Prostate gland (tissue), 2 donors: ENCODE measurements around the gene VWA5B2. TPM values are rescaled to one million over a fixed set of nuclear protein-coding genes. Genes with fewer than 3 reads are reported as not detected.

ENCODE experiments used
- DNase-seq: peaks from one replicate; pipeline ENCODE4 v3.0.0-alpha.2; 2019; ENCODE audit warnings: low spot score
- H3K27ac ChIP-seq, 2 donors: fragments of 200-600 bp; sonication (generic); 2 replicates each; pipeline ENCODE4 v1.5.1; 2017 to 2019
- H3K27me3 ChIP-seq: fragments of 200-600 bp; sonication (generic); replicated peaks from 2 replicates; pipeline ENCODE4 v1.5.1; 2019; ENCODE audit not compliant: insufficient read depth
- H3K36me3 ChIP-seq, 2 donors: fragments of 200-600 bp; sonication (generic); 1 replicate in 1 of 2; 2 replicates in 1 of 2; pipeline versions ENCODE4 v1.5.1 to v1.8.1; 2017 to 2019
- H3K4me1 ChIP-seq: fragments of 200-600 bp; sonication (generic); replicated peaks from 2 replicates; pipeline ENCODE4 v1.5.1; 2019
- H3K4me3 ChIP-seq, 2 donors: fragments of 200-600 bp; sonication (generic); 2 replicates each; pipeline ENCODE4 v1.5.1; 2017 to 2019
- H3K9me3 ChIP-seq: fragments of 200-600 bp; sonication (generic); 2 replicates; pipeline ENCODE4 v1.5.1; 2017
- POLR2A ChIP-seq: fragments of 450-650 bp; IDR thresholded peaks from one replicate; pipeline ENCODE4 v1.6.1; 2016; ENCODE audit warnings: antibody characterized with exemption, mild to moderate bottlenecking
- POLR2AphosphoS5 ChIP-seq: sonication (generic); formaldehyde crosslinking; IDR thresholded peaks from one replicate; pipeline ENCODE4 v1.6.1; 2017; ENCODE audit warnings: antibody characterized with exemption
- WGBS: methylation state at CpG from one replicate; pipeline ENCODE4 v1.1.5; 2018; 5-methylcytosine and 5-hydroxymethylcytosine counted together
- intact Hi-C: fragments of 100-400 bp; cut with DNase I; formaldehyde crosslinking; loops from one replicate; pipeline ENCODE4 v1.14.2; 2022
- total RNA-seq, 2 donors: library from RNA; depleted of rRNA; stranded (reverse); fragments of >200 nt; gene quantifications; one replicate each; pipeline ENCODE4 v1.1.0, GENCODE V29; 2016
- TF ChIP-seq, protein P1 (sequence below), 4 experiments: fragments of 200-600 bp in 2 of 4; fragments of 450-650 bp in 2 of 4; sonication (generic) in 2 of 4; IDR thresholded peaks; 1 replicate in 3 of 4; 2 replicates in 1 of 4; pipeline ENCODE4 v1.5.1; 2016 to 2019; ENCODE audit warnings: antibody characterized with exemption in 4 of 4, mild to moderate bottlenecking in 2 of 4, moderate library complexity in 2 of 4

The VWA5B2 gene
- total RNA-seq, 2 donors from 2014 or later = 0.46 to 7.8 TPM

DNA sequence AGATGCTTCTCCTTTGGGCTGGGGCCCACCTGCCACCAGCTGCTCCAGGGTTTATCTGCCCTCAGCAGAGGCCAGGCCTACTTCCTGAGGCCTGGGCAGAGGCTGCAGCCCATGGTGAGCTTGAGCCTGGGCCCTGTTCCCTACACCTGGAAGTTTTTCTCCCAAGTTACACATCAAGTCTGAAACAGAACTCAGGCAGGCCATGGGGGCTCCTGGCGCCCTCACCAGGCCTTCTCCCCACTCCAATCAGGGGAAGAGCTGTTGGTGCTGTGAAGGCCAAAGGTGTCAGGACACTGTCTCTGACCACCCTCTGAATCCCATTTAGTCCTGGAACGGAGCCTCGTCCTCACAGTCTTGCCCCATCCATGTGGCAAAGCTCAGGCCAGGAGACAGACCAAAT lies 7.3 kb downstream of the VWA5B2 start:
- TF ChIP-seq POLR2A (no peak), POLR2AphosphoS5 (no peak)
- TF ChIP-seq, protein P1, sequence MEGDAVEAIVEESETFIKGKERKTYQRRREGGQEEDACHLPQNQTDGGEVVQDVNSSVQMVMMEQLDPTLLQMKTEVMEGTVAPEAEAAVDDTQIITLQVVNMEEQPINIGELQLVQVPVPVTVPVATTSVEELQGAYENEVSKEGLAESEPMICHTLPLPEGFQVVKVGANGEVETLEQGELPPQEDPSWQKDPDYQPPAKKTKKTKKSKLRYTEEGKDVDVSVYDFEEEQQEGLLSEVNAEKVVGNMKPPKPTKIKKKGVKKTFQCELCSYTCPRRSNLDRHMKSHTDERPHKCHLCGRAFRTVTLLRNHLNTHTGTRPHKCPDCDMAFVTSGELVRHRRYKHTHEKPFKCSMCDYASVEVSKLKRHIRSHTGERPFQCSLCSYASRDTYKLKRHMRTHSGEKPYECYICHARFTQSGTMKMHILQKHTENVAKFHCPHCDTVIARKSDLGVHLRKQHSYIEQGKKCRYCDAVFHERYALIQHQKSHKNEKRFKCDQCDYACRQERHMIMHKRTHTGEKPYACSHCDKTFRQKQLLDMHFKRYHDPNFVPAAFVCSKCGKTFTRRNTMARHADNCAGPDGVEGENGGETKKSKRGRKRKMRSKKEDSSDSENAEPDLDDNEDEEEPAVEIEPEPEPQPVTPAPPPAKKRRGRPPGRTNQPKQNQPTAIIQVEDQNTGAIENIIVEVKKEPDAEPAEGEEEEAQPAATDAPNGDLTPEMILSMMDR (IDR thresholded peaks at IDR 0.05) = no peak
- DNase-seq = no peak
- no peak overlapping the region for H3K27ac ChIP-seq
- WGBS = 77% methylated on average over 3 of the region's 3 CpGs
- H3K36me3 ChIP-seq = no peaks in the 10 kb centered on the region
- intact Hi-C loops = no loop called here
- H3K4me1 ChIP-seq = no peaks in the 10 kb centered on the region
- H3K9me3 ChIP-seq = no peaks in the 10 kb centered on the region
- no peak overlapping the region for H3K4me3 ChIP-seq
- H3K27me3 ChIP-seq = no peaks in the 10 kb centered on the region

DNA sequence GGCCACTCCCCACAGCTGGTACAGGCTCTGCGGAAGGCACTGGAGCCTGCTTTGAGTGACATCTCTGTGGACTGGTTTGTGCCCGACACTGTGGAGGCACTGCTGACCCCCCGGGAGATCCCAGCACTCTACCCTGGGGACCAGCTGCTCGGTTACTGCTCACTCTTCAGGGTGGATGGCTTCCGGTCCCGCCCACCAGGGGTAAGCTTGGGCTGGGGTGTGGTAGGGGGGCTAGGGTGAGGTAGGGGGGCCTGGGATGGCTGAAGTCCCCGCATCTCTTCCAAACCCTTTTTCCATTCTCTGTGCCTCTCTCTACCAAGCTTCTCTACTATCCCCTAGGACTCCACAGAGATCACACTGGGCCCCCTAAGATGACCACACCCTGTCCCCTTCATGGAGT lies 7.8 kb downstream of the VWA5B2 start:
- H3K4me3 ChIP-seq = no peak overlapping the region
- no peak for DNase-seq
- H3K36me3 ChIP-seq = no peaks in the 10 kb centered on the region
- no peaks in the 10 kb centered on the region for H3K27me3 ChIP-seq
- no peaks in the 10 kb centered on the region for H3K4me1 ChIP-seq
- H3K27ac ChIP-seq = no peak overlapping the region
- 75% methylated on average over 7 of the region's 7 CpGs for WGBS
- intact Hi-C loops = no loop called here
- TF ChIP-seq POLR2A (no peak), POLR2AphosphoS5 (no peak)
- TF ChIP-seq, protein P1 (IDR thresholded peaks at IDR 0.05) = no peak
- H3K9me3 ChIP-seq = no peaks in the 10 kb centered on the region

DNA sequence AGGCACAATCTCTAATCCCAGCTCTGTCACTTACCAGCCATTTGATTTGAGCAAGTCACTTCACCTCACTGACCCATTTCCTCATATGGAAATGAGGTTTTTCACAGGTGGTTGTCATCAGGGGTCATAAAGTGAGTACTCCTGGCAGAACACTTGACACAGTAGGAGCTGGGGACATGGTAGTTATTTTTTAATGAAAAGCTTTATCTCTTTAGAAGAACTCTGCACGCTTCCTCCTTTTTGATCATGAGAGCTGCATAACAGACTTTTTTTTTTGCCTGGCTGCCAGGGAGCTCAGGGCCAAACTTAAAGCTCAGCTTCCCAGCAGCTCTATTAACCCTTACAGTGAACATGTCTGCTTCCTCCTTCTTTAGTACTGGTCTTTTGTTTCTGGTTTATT lies 8.4 kb downstream of the VWA5B2 start:
- intact Hi-C loops = no loop called here

DNA sequence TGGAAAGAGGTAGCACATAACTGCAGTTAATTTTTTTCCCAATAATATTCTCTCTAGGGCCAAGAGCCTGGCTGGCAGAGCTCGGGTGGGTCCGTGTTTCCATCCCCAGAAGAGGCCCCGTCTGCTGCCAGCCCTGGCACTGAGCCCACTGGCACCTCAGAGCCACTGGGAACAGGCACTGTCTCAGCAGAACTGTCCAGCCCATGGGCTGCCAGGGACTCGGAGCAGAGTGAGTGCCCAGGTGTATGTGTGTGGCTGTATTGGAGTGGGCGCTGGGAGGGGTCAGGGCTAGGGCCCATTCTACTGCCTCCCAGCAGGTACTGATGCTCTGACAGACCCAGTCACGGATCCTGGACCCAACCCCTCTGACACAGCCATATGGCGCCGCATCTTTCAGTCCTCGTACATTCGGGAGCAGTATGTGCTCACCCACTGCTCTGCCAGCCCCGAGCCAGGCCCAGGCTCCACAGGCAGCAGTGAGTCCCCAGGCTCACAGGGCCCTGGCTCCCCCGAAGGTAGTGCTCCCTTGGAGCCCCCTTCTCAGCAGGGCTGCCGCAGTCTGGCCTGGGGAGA lies 8.9 kb downstream of the VWA5B2 start:
- Histone ChIP-seq H3K36me3 (peaks cover 0 to 5% of the 10 kb centered on the region in 2 donors), H3K27me3 (no peaks in the 10 kb centered on the region), H3K4me1 (no peaks in the 10 kb centered on the region), H3K9me3 (no peaks in the 10 kb centered on the region), H3K4me3 (no peak overlapping the region), H3K27ac (no peak overlapping the region)
- intact Hi-C loops = no loop called here
- DNase-seq = no peak
- WGBS = 71% methylated on average over 13 of the region's 13 CpGs
- TF ChIP-seq POLR2A (no peak), POLR2AphosphoS5 (no peak)
- TF ChIP-seq, protein P1 (IDR thresholded peaks at IDR 0.05) = no peak

More for the DNA sequence above, 8.4 kb downstream of the VWA5B2 start:
- DNase-seq = no peak
- H3K9me3 ChIP-seq = no peaks in the 10 kb centered on the region
- H3K4me3 ChIP-seq = no peak overlapping the region
- no peaks in the 10 kb centered on the region for H3K27me3 ChIP-seq
- no peaks in the 10 kb centered on the region for H3K4me1 ChIP-seq
- peaks cover 0 to 4% of the 10 kb centered on the region in 2 donors for H3K36me3 ChIP-seq
- WGBS = 26% methylated on average over 1 of the region's 1 CpG
- TF ChIP-seq, protein P1 (IDR thresholded peaks at IDR 0.05) = no peak
- TF ChIP-seq POLR2A = no peak
- TF ChIP-seq POLR2AphosphoS5 = no peak
- no peak overlapping the region for H3K27ac ChIP-seq

DNA sequence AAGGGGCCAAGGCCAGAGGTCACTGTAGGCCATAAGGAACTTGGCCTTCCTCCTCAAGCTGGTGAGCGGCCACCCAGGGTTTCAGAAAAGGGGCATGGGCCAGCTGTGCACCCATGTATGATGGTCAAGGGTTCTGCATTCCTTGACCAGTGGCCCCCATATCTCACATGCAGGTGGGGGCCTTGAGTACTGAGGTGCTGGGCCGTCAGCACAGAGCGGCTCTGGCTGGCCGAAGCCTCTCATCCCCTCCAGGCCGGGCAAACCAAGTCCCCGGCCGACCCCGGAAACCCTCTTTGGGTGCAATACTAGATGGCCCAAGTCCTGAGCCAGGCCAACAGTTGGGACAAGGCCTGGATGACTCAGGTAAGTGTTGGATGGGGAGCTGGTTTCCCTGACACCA lies 9.8 kb downstream of the VWA5B2 start:
- Histone ChIP-seq H3K4me1 (no peaks in the 10 kb centered on the region), H3K36me3 (peaks cover 0 to 5% of the 10 kb centered on the region in 2 donors), H3K4me3 (no peak overlapping the region), H3K27ac (no peak overlapping the region), H3K9me3 (no peaks in the 10 kb centered on the region), H3K27me3 (no peaks in the 10 kb centered on the region)
- intact Hi-C loops = no loop called here
- TF ChIP-seq POLR2AphosphoS5 (no peak), POLR2A (no peak)
- TF ChIP-seq, protein P1 (IDR thresholded peaks at IDR 0.05) = no peak
- no peak for DNase-seq
- WGBS = 90% methylated on average over 8 of the region's 8 CpGs
